T47D (cell line): ENCODE results near the gene SMIM20.

ENCODE experiments used
- DNase-seq, 2 experiments: peaks; one replicate each; pipeline versions ENCODE4 v3.0.0 to v3.0.0-alpha.2; 2011 to 2012; ENCODE audit warnings: low read depth in 1 of 2, low spot score in 1 of 2
- JUND ChIP-seq: IDR thresholded peaks from 2 replicates; pipeline ENCODE4 v1.6.1; 2012; ENCODE audit warnings: low read depth
- in situ Hi-C: cut with HindIII; loops from 2 replicates; pipeline ENCODE4 v1.10.0; 2016; ENCODE audit warnings: low sequenced_read_pairs, low pct_unique_long_range_greater_than_20kb

Gene SMIM20

GRCh38 chr4:25922812-25923369 lies 8.9 kb downstream of the SMIM20 start:
- in situ Hi-C loops = no loop called here
- no peak for DNase-seq
- no peak for TF ChIP-seq JUND

- in situ Hi-C loops = no loop called here
- DNase-seq = no peak
- TF ChIP-seq JUND = no peak
Measured at GRCh38 chr4:25923745-25924144, 9.7 kb downstream of the SMIM20 start.

- DNase-seq = peak in 1 of 2 experiments; percentile 37
- in situ Hi-C loops = no loop called here
- no peak for TF ChIP-seq JUND
Measured at GRCh38 chr4:25925486-25926201, 11.6 kb downstream of the SMIM20 start.

- no peak for TF ChIP-seq JUND
- no peak for DNase-seq
- in situ Hi-C loops = no loop called here
Measured at GRCh38 chr4:25926462-25926861, 12.4 kb downstream of the SMIM20 start.

- in situ Hi-C loops = no loop called here
- DNase-seq = no peak
Measured at GRCh38 chr4:25927361-25928195, 13.6 kb downstream of the SMIM20 start.

GRCh38 chr4:25928379-25929297 lies 14.6 kb downstream of the SMIM20 start:
- in situ Hi-C loops = no loop called here
- no peak for DNase-seq

More at GRCh38 chr4:25927361-25928195, 13.6 kb downstream of the SMIM20 start:
- TF ChIP-seq JUND = no peak

GRCh38 chr4:25929298-25929686 lies 15.3 kb downstream of the SMIM20 start:
- in situ Hi-C loops = no loop called here
- no peak for TF ChIP-seq JUND
- DNase-seq = no peak

More at GRCh38 chr4:25928379-25929297, 14.6 kb downstream of the SMIM20 start:
- TF ChIP-seq JUND = no peak

GRCh38 chr4:25930731-25931354 lies 16.8 kb downstream of the SMIM20 start:
- in situ Hi-C loops = no loop called here
- TF ChIP-seq JUND = no peak
- no peak for DNase-seq

- TF ChIP-seq JUND = no peak
- in situ Hi-C loops = no loop called here
- DNase-seq = no peak
Measured at GRCh38 chr4:25936696-25937095, 22.7 kb downstream of the SMIM20 start.

GRCh38 chr4:25937801-25938200 lies 23.8 kb downstream of the SMIM20 start:
- in situ Hi-C loops = no loop called here
- no peak for DNase-seq
- no peak for TF ChIP-seq JUND

GRCh38 chr4:25938366-25938765 lies 24.3 kb downstream of the SMIM20 start:
- no peak for DNase-seq
- in situ Hi-C loops = no loop called here
- TF ChIP-seq JUND = no peak

- no peak for DNase-seq
- in situ Hi-C loops = no loop called here
- no peak for TF ChIP-seq JUND
Measured at GRCh38 chr4:25938787-25939186, 24.8 kb downstream of the SMIM20 start.
